ENCODE measurements around the gene RHEBL1.

RHEBL1 gene

DNA sequence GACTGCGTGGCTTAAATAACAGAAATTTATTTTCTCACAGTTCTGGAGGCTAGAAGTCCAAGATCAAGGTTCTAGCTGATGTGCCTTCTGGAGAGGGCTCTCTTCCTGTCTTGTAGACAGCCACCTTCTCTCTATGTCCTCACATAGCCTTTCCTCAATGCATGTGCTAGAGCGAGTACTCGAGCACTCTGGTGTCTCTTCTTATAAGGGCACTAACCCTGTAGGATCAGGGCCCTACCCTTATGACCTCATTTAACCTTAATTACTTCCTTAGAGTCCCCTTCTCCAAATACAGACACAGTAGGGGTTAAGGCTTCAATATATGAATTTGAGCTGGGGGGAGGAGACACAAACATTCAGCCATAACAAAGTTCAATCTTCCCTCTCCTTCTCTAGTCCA, 14.7 kb upstream of the RHEBL1 start:
- peaks cover 11% of the 10 kb centered on the region for H3K27me3 ChIP-seq (ENCODE audit: insufficient read depth, poor library complexity, severe bottlenecking)
- H3K4me3 ChIP-seq (ENCODE audit: severe bottlenecking), result no peak overlapping the region
- H3K9me3 ChIP-seq (ENCODE audit: severe bottlenecking), result no peaks in the 10 kb centered on the region
- TF ChIP-seq, protein P1, sequence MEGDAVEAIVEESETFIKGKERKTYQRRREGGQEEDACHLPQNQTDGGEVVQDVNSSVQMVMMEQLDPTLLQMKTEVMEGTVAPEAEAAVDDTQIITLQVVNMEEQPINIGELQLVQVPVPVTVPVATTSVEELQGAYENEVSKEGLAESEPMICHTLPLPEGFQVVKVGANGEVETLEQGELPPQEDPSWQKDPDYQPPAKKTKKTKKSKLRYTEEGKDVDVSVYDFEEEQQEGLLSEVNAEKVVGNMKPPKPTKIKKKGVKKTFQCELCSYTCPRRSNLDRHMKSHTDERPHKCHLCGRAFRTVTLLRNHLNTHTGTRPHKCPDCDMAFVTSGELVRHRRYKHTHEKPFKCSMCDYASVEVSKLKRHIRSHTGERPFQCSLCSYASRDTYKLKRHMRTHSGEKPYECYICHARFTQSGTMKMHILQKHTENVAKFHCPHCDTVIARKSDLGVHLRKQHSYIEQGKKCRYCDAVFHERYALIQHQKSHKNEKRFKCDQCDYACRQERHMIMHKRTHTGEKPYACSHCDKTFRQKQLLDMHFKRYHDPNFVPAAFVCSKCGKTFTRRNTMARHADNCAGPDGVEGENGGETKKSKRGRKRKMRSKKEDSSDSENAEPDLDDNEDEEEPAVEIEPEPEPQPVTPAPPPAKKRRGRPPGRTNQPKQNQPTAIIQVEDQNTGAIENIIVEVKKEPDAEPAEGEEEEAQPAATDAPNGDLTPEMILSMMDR (IDR thresholded peaks at IDR 0.05; ENCODE audit: poor library complexity, severe bottlenecking), result no peak
- peaks cover 3% of the 10 kb centered on the region for H3K4me1 ChIP-seq (ENCODE audit: insufficient read depth, poor library complexity, severe bottlenecking)
- no peak for ATAC-seq (ENCODE audit: low read depth)
- H3K27ac ChIP-seq (ENCODE audit: poor library complexity, severe bottlenecking), result no peak overlapping the region
- H3K36me3 ChIP-seq (ENCODE audit: low read depth), result no peaks in the 10 kb centered on the region
- no peak for DNase-seq (ENCODE audit: low spot score)

DNA sequence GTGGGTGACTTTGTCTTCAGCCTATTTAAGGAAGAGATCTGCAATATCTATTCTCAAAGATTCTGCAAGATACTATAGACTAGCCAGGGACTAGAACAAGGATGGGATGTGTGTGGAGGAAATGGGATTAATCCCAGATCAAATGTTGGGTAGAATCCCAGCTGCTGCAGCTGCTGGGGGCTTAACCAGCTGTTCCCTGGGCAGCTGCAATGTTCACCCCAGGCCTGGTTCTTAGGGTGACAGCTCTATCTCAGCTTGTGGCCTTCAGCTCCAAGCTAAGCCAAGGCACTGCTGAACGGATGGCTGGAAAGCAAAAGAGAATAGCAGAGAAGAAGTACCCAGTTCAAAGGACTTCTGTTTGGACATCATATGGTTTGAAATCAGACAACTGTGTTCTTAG, 10.0 kb upstream of the RHEBL1 start:
- ATAC-seq (ENCODE audit: low read depth), result no peak
- Histone ChIP-seq H3K27me3 (ENCODE audit: insufficient read depth, poor library complexity, severe bottlenecking) (no peaks in the 10 kb centered on the region), H3K4me1 (ENCODE audit: insufficient read depth, poor library complexity, severe bottlenecking) (no peaks in the 10 kb centered on the region), H3K9me3 (ENCODE audit: severe bottlenecking) (no peaks in the 10 kb centered on the region), H3K36me3 (ENCODE audit: low read depth) (no peaks in the 10 kb centered on the region), H3K4me3 (ENCODE audit: severe bottlenecking) (no peak overlapping the region), H3K27ac (ENCODE audit: poor library complexity, severe bottlenecking) (no peak overlapping the region)
- TF ChIP-seq, protein P1 (IDR thresholded peaks at IDR 0.05; ENCODE audit: poor library complexity, severe bottlenecking), result no peak
- no peak for DNase-seq (ENCODE audit: low spot score)

DNA sequence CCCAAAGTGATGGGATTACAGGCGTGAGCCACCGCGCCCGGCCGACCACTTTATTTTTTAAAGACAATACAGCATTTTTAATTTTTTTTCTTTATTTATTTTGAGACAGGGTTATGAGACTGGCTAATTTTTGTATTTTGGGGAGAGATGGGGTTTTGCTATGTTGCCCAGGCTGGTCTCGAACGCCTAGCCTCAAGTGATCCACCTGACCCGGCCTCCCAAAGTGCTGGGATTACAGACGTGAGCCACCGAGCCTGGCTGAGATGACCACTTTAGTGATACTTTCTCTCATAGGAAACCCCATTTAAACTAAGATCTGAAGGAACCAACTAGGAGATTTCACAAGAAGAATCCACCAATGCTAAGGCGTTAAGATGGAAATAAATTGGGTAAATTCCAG, 1.2 kb upstream of the RHEBL1 start:
- Histone ChIP-seq H3K4me1 (ENCODE audit: insufficient read depth, poor library complexity, severe bottlenecking) (peaks cover 4% of the 10 kb centered on the region), H3K4me3 (ENCODE audit: severe bottlenecking) (no peak overlapping the region), H3K27ac (ENCODE audit: poor library complexity, severe bottlenecking) (no peak overlapping the region), H3K36me3 (ENCODE audit: low read depth) (no peaks in the 10 kb centered on the region), H3K27me3 (ENCODE audit: insufficient read depth, poor library complexity, severe bottlenecking) (no peaks in the 10 kb centered on the region), H3K9me3 (ENCODE audit: severe bottlenecking) (no peaks in the 10 kb centered on the region)
- TF ChIP-seq, protein P1 (IDR thresholded peaks at IDR 0.05; ENCODE audit: poor library complexity, severe bottlenecking), result no peak
- DNase-seq (ENCODE audit: low spot score), result no peak
- no peak for ATAC-seq (ENCODE audit: low read depth)

DNA sequence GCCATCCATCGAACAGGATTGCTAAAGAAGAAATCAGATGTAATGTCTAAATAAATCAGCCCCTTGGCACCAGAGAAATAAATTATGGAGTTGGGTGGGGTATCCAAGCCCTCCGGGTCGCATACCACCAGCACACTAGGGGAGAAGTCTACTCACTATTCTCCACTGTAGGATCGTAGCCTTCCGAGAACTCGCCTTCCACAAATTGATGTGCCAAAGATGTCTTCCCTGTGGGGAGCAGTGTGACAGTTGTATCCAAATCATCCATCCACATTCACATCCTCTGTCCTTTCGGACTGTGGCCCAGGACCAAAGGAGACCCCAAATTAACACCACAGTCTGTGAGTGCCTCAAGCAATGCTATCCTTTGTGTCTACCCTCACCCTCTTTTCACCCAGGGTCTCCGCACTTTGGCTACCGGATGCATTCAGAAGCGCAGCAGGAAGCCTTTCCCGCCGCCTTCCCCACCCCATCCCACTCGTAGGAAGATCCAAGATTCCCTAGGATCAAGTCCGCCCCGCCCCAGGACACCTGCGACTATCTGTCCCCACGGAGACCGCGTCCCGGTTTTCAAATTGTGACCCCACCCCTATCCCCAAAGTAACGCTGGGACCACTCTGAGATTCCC, 786 bp downstream of the RHEBL1 start:
- Histone ChIP-seq H3K9me3 (ENCODE audit: severe bottlenecking) (no peaks in the 10 kb centered on the region), H3K27me3 (ENCODE audit: insufficient read depth, poor library complexity, severe bottlenecking) (no peaks in the 10 kb centered on the region), H3K4me3 (ENCODE audit: severe bottlenecking) (peak overlapping the region; percentile 64), H3K27ac (ENCODE audit: poor library complexity, severe bottlenecking) (peak overlapping the region; percentile 36), H3K36me3 (ENCODE audit: low read depth) (no peaks in the 10 kb centered on the region), H3K4me1 (ENCODE audit: insufficient read depth, poor library complexity, severe bottlenecking) (peaks cover 4% of the 10 kb centered on the region)
- no peak for DNase-seq (ENCODE audit: low spot score)
- peak; percentile 21 for ATAC-seq (ENCODE audit: low read depth)
- TF ChIP-seq, protein P1 (IDR thresholded peaks at IDR 0.05; ENCODE audit: poor library complexity, severe bottlenecking), result no peak

DNA sequence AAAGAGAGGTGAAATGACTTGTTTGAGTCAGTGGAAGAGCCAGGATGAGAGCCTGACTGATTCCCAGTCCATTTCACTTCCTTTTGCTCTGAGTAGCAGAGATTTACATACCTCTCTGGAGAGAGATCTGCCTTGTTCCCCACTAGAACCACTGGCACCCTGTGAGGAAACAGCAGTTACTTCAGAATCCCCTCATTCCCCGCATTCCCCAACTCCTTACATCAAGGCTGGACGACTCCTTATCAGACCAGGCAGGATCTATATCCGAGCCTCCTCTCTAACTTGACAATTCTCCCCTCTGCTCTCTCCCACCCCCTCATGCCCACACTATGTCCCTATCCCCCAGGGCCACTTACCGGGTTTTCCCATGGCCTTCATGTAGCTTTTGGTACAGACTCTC, 3.7 kb downstream of the RHEBL1 start:
- Histone ChIP-seq H3K4me3 (ENCODE audit: severe bottlenecking) (no peak overlapping the region), H3K36me3 (ENCODE audit: low read depth) (no peaks in the 10 kb centered on the region), H3K9me3 (ENCODE audit: severe bottlenecking) (no peaks in the 10 kb centered on the region), H3K27ac (ENCODE audit: poor library complexity, severe bottlenecking) (no peak overlapping the region), H3K4me1 (ENCODE audit: insufficient read depth, poor library complexity, severe bottlenecking) (peaks cover 6% of the 10 kb centered on the region), H3K27me3 (ENCODE audit: insufficient read depth, poor library complexity, severe bottlenecking) (no peaks in the 10 kb centered on the region)
- DNase-seq (ENCODE audit: low spot score) (no peak), ATAC-seq (ENCODE audit: low read depth) (no peak)
- TF ChIP-seq, protein P1 (IDR thresholded peaks at IDR 0.05; ENCODE audit: poor library complexity, severe bottlenecking), result no peak
